RWPE2 (cell line): ENCODE data around the gene ZNF775.

Experiments used
- ATAC-seq: fragments of 200-7000 bp; cut with Tn5 transposase; 3 replicates; pipeline ENCODE4 v1.9.1; 2021; ENCODE audit warnings: low read depth
- DNase-seq: peaks from one replicate; pipeline ENCODE4 v3.0.0-alpha.2; 2020; ENCODE audit warnings: low spot score
- H3K27ac ChIP-seq: fragments of 450-650 bp; 2 replicates; pipeline ENCODE4 v1.5.1; 2017; ENCODE audit warnings: mild to moderate bottlenecking; ENCODE audit not compliant: poor library complexity, severe bottlenecking
- H3K27me3 ChIP-seq: fragments of 250-450 bp; sonication (Bioruptor Pico); 2 replicates; pipeline ENCODE4 v1.5.1; 2021; ENCODE audit warnings: mild to moderate bottlenecking, moderate library complexity; ENCODE audit not compliant: insufficient read depth, poor library complexity, severe bottlenecking
- H3K36me3 ChIP-seq: fragments of 250-450 bp; sonication (Bioruptor Pico); 2 replicates; pipeline ENCODE4 v1.5.1; 2020; ENCODE audit warnings: low read depth, mild to moderate bottlenecking, moderate library complexity
- H3K4me1 ChIP-seq: fragments of 250-450 bp; sonication (Bioruptor Pico); 2 replicates; pipeline ENCODE4 v1.5.1; 2021; ENCODE audit warnings: mild to moderate bottlenecking, moderate library complexity; ENCODE audit not compliant: insufficient read depth, poor library complexity, severe bottlenecking
- H3K4me3 ChIP-seq: fragments of 250-450 bp; sonication (Bioruptor Pico); 2 replicates; pipeline ENCODE4 v1.5.1; 2021; ENCODE audit warnings: mild to moderate bottlenecking, moderate library complexity; ENCODE audit not compliant: severe bottlenecking
- H3K9me3 ChIP-seq: fragments of 250-450 bp; sonication (Bioruptor Pico); 2 replicates; pipeline ENCODE4 v1.5.1; 2021; ENCODE audit warnings: mild to moderate bottlenecking, moderate library complexity; ENCODE audit not compliant: severe bottlenecking
- TF ChIP-seq, protein P1 (sequence below): fragments of 450-650 bp; IDR thresholded peaks from one replicate; pipeline ENCODE4 v1.5.1; 2017; ENCODE audit warnings: mild to moderate bottlenecking, moderate library complexity; ENCODE audit not compliant: poor library complexity, severe bottlenecking

The ZNF775 gene

DNA sequence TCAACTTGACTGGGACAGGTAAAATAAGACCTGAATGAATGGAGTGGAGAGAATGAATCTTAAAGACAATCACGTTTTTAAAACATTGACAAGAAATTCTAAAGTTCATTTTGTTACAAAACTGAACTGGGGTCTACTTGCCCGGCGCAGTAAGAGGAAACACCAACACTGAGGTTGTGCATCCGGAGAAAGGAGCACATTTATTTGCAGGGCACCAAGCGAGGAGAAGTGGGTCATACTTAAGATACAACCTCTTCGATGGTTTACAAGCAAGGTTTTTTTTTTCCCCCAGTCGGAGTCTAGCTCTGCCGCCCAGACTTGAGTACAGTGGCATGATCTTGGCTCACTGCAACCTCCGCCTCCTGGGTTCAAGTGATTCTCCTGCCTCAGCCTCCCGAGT, 13.9 kb upstream of the ZNF775 start:
- no peaks in the 10 kb centered on the region for H3K9me3 ChIP-seq
- no peak overlapping the region for H3K27ac ChIP-seq
- peaks cover 2% of the 10 kb centered on the region; the same call in 1 of the 2 replicates for H3K36me3 ChIP-seq
- TF ChIP-seq, protein P1, sequence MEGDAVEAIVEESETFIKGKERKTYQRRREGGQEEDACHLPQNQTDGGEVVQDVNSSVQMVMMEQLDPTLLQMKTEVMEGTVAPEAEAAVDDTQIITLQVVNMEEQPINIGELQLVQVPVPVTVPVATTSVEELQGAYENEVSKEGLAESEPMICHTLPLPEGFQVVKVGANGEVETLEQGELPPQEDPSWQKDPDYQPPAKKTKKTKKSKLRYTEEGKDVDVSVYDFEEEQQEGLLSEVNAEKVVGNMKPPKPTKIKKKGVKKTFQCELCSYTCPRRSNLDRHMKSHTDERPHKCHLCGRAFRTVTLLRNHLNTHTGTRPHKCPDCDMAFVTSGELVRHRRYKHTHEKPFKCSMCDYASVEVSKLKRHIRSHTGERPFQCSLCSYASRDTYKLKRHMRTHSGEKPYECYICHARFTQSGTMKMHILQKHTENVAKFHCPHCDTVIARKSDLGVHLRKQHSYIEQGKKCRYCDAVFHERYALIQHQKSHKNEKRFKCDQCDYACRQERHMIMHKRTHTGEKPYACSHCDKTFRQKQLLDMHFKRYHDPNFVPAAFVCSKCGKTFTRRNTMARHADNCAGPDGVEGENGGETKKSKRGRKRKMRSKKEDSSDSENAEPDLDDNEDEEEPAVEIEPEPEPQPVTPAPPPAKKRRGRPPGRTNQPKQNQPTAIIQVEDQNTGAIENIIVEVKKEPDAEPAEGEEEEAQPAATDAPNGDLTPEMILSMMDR, result no peak
- peaks cover 4% of the 10 kb centered on the region for H3K4me1 ChIP-seq
- DNase-seq (no peak), ATAC-seq (no peak)
- no peaks in the 10 kb centered on the region for H3K27me3 ChIP-seq
- H3K4me3 ChIP-seq, result no peak overlapping the region

DNA sequence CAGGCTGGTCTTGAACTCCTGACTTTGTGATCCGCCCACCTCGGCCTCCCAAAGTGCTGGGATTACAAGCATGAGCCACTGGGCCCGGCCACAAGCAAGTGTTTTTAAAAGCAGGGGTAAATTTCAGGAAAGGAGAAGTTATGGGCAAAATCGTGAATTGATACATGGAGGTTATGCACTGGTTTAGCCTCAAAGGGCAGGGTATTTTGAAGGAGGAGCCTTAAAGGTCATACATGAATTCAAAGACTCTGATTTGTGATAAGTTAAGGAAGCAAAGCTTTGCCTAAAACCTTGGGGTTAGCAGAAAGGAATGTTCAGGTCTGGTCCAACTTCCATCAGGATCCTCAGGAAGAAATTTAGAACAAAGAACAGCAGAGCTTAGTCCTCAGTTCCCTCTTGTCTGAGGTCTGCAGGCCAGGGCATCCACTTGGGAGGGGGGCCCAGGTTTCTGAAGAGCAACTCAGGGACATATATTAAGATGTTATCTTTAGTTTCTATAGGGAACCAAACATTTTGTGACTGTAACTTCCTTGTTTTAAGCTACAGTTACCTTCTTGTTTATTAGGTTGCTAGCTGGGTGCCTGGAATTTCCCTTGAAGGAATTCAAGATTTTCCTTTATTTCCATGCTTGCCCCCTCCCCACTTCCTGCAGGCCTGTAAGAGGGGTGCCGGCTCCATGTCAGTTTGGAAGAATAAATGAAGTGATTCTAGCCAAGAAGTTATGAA, 13.3 kb upstream of the ZNF775 start:
- TF ChIP-seq, protein P1, result no peak
- Histone ChIP-seq H3K4me1 (peaks cover 4% of the 10 kb centered on the region), H3K27ac (no peak overlapping the region)

DNA sequence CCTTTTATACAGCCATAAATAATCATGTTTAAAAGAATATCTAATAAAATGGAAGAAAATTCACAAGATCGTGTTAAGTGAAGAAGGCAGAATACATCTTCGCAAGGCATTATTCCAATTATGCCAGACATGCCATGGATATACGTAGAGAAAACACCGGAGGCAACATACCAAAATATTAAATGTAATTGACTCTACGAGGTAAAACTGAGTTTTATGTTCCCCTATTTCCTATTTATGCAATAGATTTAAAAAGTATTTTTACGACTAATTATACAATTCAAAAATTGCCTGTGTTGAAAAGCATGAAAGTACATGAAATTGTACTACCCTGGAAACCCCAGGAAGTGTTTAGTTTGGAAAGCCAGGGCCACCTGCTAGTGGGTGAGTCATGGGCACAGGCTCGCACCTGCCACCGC, 11.4 kb upstream of the ZNF775 start:
- H3K27me3 ChIP-seq, result no peaks in the 10 kb centered on the region
- H3K4me3 ChIP-seq, result peak overlapping the region; percentile 76
- H3K27ac ChIP-seq, result peak overlapping the region; percentile 39
- peaks cover 4% of the 10 kb centered on the region for H3K4me1 ChIP-seq
- ATAC-seq (peak; percentile 58), DNase-seq (no peak)
- H3K9me3 ChIP-seq, result no peaks in the 10 kb centered on the region
- TF ChIP-seq, protein P1, result no peak
- H3K36me3 ChIP-seq, result peaks cover 6% of the 10 kb centered on the region

More for the DNA sequence above, 13.3 kb upstream of the ZNF775 start:
- peaks cover 3% of the 10 kb centered on the region; the same call in 1 of the 2 replicates for H3K36me3 ChIP-seq
- no peak for DNase-seq
- no peaks in the 10 kb centered on the region for H3K9me3 ChIP-seq
- ATAC-seq, result no peak
- H3K4me3 ChIP-seq, result no peak overlapping the region
- no peaks in the 10 kb centered on the region for H3K27me3 ChIP-seq

DNA sequence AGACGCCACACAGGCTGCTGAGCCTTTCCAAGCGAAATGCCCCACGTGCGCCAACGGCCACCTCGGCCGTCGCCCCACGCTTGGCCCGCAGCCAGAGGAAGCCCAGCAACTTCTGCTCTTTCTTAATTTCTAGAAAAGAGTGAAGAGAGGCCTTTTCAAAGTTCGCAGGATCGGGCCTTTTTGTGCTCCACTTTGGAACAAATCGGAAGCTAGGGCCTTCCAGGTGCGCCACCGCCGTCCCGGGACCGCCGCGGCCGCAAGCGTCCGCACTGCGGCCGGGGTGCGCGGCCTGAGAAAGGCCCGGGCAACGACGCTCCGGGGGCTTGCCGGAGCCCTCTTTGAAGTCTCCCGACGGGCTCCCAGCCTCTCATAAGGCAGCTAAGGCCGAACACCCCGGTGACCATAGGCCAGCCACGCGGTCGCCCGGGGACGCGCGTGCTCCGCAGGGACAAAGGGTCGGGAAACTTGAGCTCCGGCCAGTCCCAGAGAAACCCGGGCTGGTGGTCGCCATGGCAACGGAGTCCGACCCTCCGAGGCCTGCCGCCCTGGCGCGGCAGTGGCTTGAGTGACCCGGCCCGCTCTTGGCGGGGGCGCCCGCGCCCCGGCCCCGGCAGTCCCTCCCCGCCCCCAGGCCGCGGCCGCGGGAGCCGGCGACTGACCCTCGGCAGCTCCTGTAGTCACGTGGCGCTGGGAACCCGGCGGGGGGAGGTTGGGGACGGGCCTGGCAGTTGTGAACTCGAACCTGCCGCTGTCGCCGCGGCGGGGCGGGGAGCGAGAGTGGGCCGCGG, 10.8 kb upstream of the ZNF775 start, which contains the start of gene REPIN1:
REPIN1 (plus strand) TSS at position 727 of the 788 bp plus-strand sequence. CDS start 890 bp downstream, outside the sequence.
- DNase-seq, result no peak

More for the DNA sequence above, 10.8 kb upstream of the ZNF775 start, which contains the start of gene REPIN1:
- TF ChIP-seq, protein P1, result no peak
- H3K27me3 ChIP-seq, result no peaks in the 10 kb centered on the region
- H3K4me3 ChIP-seq, result peak within 1 kb of the TSS; percentile 76
- no peaks in the 10 kb centered on the region for H3K9me3 ChIP-seq
- peak; percentile 41 for ATAC-seq
- H3K4me1 ChIP-seq, result peaks cover 4% of the 10 kb centered on the region
- peak within 1 kb of the TSS; percentile 39 for H3K27ac ChIP-seq
- H3K36me3 ChIP-seq, result peaks cover 10% of the 10 kb centered on the region
